Breast epithelium (tissue), 3 donors: Measurements from ENCODE around the gene ASAP2.

Experiments
- CTCF ChIP-seq, 3 donors: fragments of 450-650 bp; IDR thresholded peaks; one replicate each; pipeline ENCODE4 v1.5.1; 2016 to 2017; ENCODE audit warnings: antibody characterized with exemption in 3 of 3, mild to moderate bottlenecking in 3 of 3, moderate library complexity in 3 of 3
- POLR2A ChIP-seq: fragments of 450-650 bp; IDR thresholded peaks from one replicate; pipeline ENCODE4 v1.6.1; 2016; ENCODE audit warnings: antibody characterized with exemption, mild to moderate bottlenecking, moderate library complexity

GRCh38 chr2:9328931-9329330 is 122.3 kb downstream of the ASAP2 start:
- TF ChIP-seq CTCF (IDR thresholded peaks at IDR 0.05) (no peak), POLR2A (no peak)
